PC-9 (cell line): Measurements from ENCODE around the gene NALCN. TPM values are rescaled to one million over a fixed set of nuclear protein-coding genes. Genes with fewer than 3 reads are reported as not detected.

Source experiments
- BruUV-seq: library from RNA; stranded (reverse); fragments of 400-500 nt; replicated peaks from 2 replicates; lab custom pipeline; 2021; lab: Mats Ljungman, UMichigan
- CTCF ChIA-PET: fragments of 300-600 bp; sonication (Branson Sonifier 250); formaldehyde crosslinking; loops from one replicate; lab custom pipeline; 2022; ENCODE audit warnings: antibody characterized with exemption; lab: Charles Lee
- POLR2A ChIA-PET: fragments of 300-600 bp; sonication (Branson Sonifier 250); formaldehyde crosslinking; loops from one replicate; lab custom pipeline; 2022; ENCODE audit warnings: antibody characterized with exemption; ENCODE audit not compliant: unreplicated experiment; lab: Charles Lee
- DNase-seq, 2 experiments: peaks; one replicate each; pipeline versions ENCODE4 v3.0.0 to v3.0.0-alpha.2; 2015 to 2022; ENCODE audit warnings: mixed read lengths in 1 of 2
- H2AFZ ChIP-seq: fragments of 200-600 bp; sonication (generic); 2 replicates; pipeline ENCODE4 v1.8.1; 2017; ENCODE audit warnings: antibody characterized with exemption
- H3F3A ChIP-seq: fragments of 200-600 bp; sonication (generic); 2 replicates; pipeline ENCODE4 v1.8.1; 2017; ENCODE audit warnings: antibody characterized with exemption, mild to moderate bottlenecking, low read depth; ENCODE audit not compliant: insufficient read depth
- H3K27ac ChIP-seq: fragments of 200-600 bp; sonication (generic); 2 replicates; pipeline ENCODE4 v1.6.1; 2016; ENCODE audit warnings: mixed run types
- H3K27me3 ChIP-seq: fragments of 200-600 bp; sonication (generic); 2 replicates; pipeline ENCODE4 v1.6.1; 2016; ENCODE audit warnings: low read depth, mixed run types; ENCODE audit not compliant: insufficient read depth
- H3K36me3 ChIP-seq: fragments of 200-600 bp; sonication (generic); 2 replicates; pipeline ENCODE4 v1.6.1; 2016; ENCODE audit warnings: low read depth, mixed run types
- H3K4me1 ChIP-seq: fragments of 200-600 bp; sonication (generic); replicated peaks from 2 replicates; pipeline ENCODE4 v1.6.1; 2016; ENCODE audit warnings: mixed run types; ENCODE audit not compliant: insufficient read depth
- H3K4me2 ChIP-seq: fragments of 200-600 bp; sonication (generic); 2 replicates; pipeline ENCODE4 v1.6.1; 2017; ENCODE audit warnings: mixed run types
- H3K4me3 ChIP-seq: fragments of 200-600 bp; sonication (generic); 2 replicates; pipeline ENCODE4 v1.6.1; 2016; ENCODE audit warnings: mixed run types
- H3K79me2 ChIP-seq: fragments of 200-600 bp; sonication (generic); 2 replicates; pipeline ENCODE4 v1.6.1; 2017; ENCODE audit warnings: low read depth, mixed run types
- H3K9me2 ChIP-seq: fragments of 200-600 bp; sonication (generic); 2 replicates; pipeline ENCODE4 v1.8.1; 2017; ENCODE audit warnings: mild to moderate bottlenecking; ENCODE audit not compliant: insufficient read depth
- H3K9me3 ChIP-seq: fragments of 200-600 bp; sonication (generic); 2 replicates; pipeline ENCODE4 v1.8.1; 2016; ENCODE audit warnings: low read depth; ENCODE audit not compliant: insufficient read depth
- H4K20me1 ChIP-seq: fragments of 200-600 bp; sonication (generic); 2 replicates; pipeline ENCODE4 v1.8.1; 2017; ENCODE audit not compliant: insufficient read depth
- EZH2 ChIP-seq: fragments of 200-600 bp; sonication (generic); IDR thresholded peaks from 2 replicates; pipeline ENCODE4 v1.8.0; 2017; ENCODE audit warnings: antibody characterized with exemption, low read depth
- intact Hi-C: fragments of 100-400 bp; cut with micrococcal nuclease; formaldehyde crosslinking; loops from one replicate; pipeline ENCODE4 v1.10.0; 2022; ENCODE audit not compliant: unreplicated experiment
- total RNA-seq: library from RNA; stranded (reverse); gene quantifications from 2 replicates; pipeline ENCODE4 v1.2.3, GENCODE V29; 2021
- TF ChIP-seq, protein P1 (sequence below): fragments of 200-600 bp; sonication (generic); conservative IDR thresholded peaks from 2 replicates; pipeline ENCODE4 v1.6.1; 2017; ENCODE audit warnings: mixed run types, antibody characterized with exemption, mild to moderate bottlenecking, moderate library complexity

NALCN gene
- total RNA-seq, 1 experiment from 2014 or later: 7.7 TPM

- intact Hi-C loops: loop anchor here (1.0 to 5.0 kb wide), 2 partner anchors 189 to 298 kb away; no protein-coding TSS in a partner anchor
- Histone ChIP-seq H3K79me2 (peaks cover 42% of the 10 kb centered on the region), H3K4me1 (peaks cover 78% of the 10 kb centered on the region), H3K36me3 (peaks cover 7% of the 10 kb centered on the region; the same call in 1 of the 2 replicates), H3K9me3 (peaks cover 7% of the 10 kb centered on the region; the same call in 1 of the 2 replicates), H3K27me3 (no peaks in the 10 kb centered on the region), H3K27ac (peak within 1 kb of the TSS; percentile 98), H3K4me2 (peak within 1 kb of the TSS; percentile 86), H4K20me1 (no peaks in the 10 kb centered on the region), H3F3A (peaks cover 81% of the 10 kb centered on the region), H3K4me3 (peak within 1 kb of the TSS; percentile 86), H3K9me2 (no peaks in the 10 kb centered on the region), H2AFZ (peak within 1 kb of the TSS; percentile 64)
- no TSS peak for BruUV-seq
- peak; percentile 23 to 56 for DNase-seq
- TF ChIP-seq, protein P1, sequence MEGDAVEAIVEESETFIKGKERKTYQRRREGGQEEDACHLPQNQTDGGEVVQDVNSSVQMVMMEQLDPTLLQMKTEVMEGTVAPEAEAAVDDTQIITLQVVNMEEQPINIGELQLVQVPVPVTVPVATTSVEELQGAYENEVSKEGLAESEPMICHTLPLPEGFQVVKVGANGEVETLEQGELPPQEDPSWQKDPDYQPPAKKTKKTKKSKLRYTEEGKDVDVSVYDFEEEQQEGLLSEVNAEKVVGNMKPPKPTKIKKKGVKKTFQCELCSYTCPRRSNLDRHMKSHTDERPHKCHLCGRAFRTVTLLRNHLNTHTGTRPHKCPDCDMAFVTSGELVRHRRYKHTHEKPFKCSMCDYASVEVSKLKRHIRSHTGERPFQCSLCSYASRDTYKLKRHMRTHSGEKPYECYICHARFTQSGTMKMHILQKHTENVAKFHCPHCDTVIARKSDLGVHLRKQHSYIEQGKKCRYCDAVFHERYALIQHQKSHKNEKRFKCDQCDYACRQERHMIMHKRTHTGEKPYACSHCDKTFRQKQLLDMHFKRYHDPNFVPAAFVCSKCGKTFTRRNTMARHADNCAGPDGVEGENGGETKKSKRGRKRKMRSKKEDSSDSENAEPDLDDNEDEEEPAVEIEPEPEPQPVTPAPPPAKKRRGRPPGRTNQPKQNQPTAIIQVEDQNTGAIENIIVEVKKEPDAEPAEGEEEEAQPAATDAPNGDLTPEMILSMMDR: no peak
- TF ChIP-seq EZH2: no peak
- ChIA-PET POLR2A (interaction anchor here (0.6 to 0.7 kb wide), 3 partner anchors 7 to 242 kb away, joined by 3 to 9 read pairs (median 6); no protein-coding TSS in a partner anchor), CTCF (no interaction called here)
Observed at GRCh38 chr13:101452519-101453485, 36.5 kb upstream of the NALCN start, which contains the start of gene ITGBL1. ITGBL1 (plus strand) TSS chr13:101452675; CDS start chr13:101452834, 159 bp downstream.

- BruUV-seq: no TSS peak
- no peaks in the 10 kb centered on the region for H4K20me1 ChIP-seq
- intact Hi-C loops: loop anchor here (1.0 to 5.0 kb wide), 3 partner anchors 191 to 307 kb away; no protein-coding TSS in a partner anchor
- H3K4me3 ChIP-seq: peak overlapping the region; percentile 86; the same call in 1 of the 2 replicates
- H3K9me3 ChIP-seq: peaks cover 3% of the 10 kb centered on the region; the same call in 1 of the 2 replicates
- H3K79me2 ChIP-seq: peaks cover 30% of the 10 kb centered on the region
- H3K4me1 ChIP-seq: peaks cover 68% of the 10 kb centered on the region
- no peak for DNase-seq
- TF ChIP-seq EZH2: no peak
- TF ChIP-seq, protein P1: no peak
- H2AFZ ChIP-seq: 0 out of 2 replicates have a peak overlapping the region, but pooled peaks have one; percentile 64
- peak overlapping the region; percentile 98 for H3K27ac ChIP-seq
- no peaks in the 10 kb centered on the region for H3K9me2 ChIP-seq
- H3K4me2 ChIP-seq: peak overlapping the region; percentile 86
- no peaks in the 10 kb centered on the region for H3K27me3 ChIP-seq
- ChIA-PET CTCF (no interaction called here), POLR2A (no interaction called here)
- H3K36me3 ChIP-seq: no peaks in the 10 kb centered on the region
- peaks cover 78% of the 10 kb centered on the region for H3F3A ChIP-seq
Observed at GRCh38 chr13:101451641-101452040, 35.3 kb upstream of the NALCN start.

- peaks cover 24% of the 10 kb centered on the region for H3K79me2 ChIP-seq
- ChIA-PET POLR2A (interaction anchor here (0.6 kb wide), 1 partner anchor 192 kb away, joined by 5 read pairs; no protein-coding TSS in a partner anchor), CTCF (no interaction called here)
- DNase-seq: no peak
- H3F3A ChIP-seq: peaks cover 72% of the 10 kb centered on the region
- peak overlapping the region; percentile 86 for H3K4me2 ChIP-seq
- TF ChIP-seq EZH2: no peak
- TF ChIP-seq, protein P1: no peak
- intact Hi-C loops: loop anchor here (1.0 to 5.0 kb wide), 6 partner anchors 39 to 306 kb away; no protein-coding TSS in a partner anchor
- H3K4me1 ChIP-seq: peaks cover 61% of the 10 kb centered on the region
- H3K27ac ChIP-seq: peak overlapping the region; percentile 98
- no peak overlapping the region for H2AFZ ChIP-seq
- no peaks in the 10 kb centered on the region for H3K27me3 ChIP-seq
- H4K20me1 ChIP-seq: no peaks in the 10 kb centered on the region
- BruUV-seq: no TSS peak
- no peaks in the 10 kb centered on the region for H3K36me3 ChIP-seq
- peaks cover 3% of the 10 kb centered on the region; the same call in 1 of the 2 replicates for H3K9me3 ChIP-seq
- H3K9me2 ChIP-seq: no peaks in the 10 kb centered on the region
- H3K4me3 ChIP-seq: peak overlapping the region; percentile 86; the same call in 1 of the 2 replicates
Observed at GRCh38 chr13:101450749-101451130, 34.4 kb upstream of the NALCN start.
